Measurements from ENCODE around the gene TNRC18.

TNRC18 gene

GRCh38 chr7:5441840-5442503, 18.3 kb upstream of the TNRC18 start:
- no peaks in the 10 kb centered on the region for H3K27me3 ChIP-seq (ENCODE audit: insufficient read depth, low read length, poor library complexity)
- no peak overlapping the region for H3K4me2 ChIP-seq (ENCODE audit: insufficient read depth, low read length)
- H3K36me3 ChIP-seq (ENCODE audit: insufficient read depth, low read length), result no peaks in the 10 kb centered on the region
- TF ChIP-seq CTCF (IDR thresholded peaks at IDR 0.05; ENCODE audit: borderline replicate concordance, extremely low read depth, low read length, poor library complexity, severe bottlenecking), result no peak
- TF ChIP-seq EZH2 (IDR thresholded peaks at IDR 0.05; ENCODE audit: borderline replicate concordance, low read depth, low read length, severe bottlenecking), result no peak
- ATAC-seq (ENCODE audit: insufficient read depth, low read depth), result no peak
- no peak for DNase-seq
- no peaks in the 10 kb centered on the region; the same call in 1 of the 2 replicates for H4K20me1 ChIP-seq (ENCODE audit: insufficient read depth, low read length)
- no peak overlapping the region for H3K4me3 ChIP-seq (ENCODE audit: low read depth in 1 of 2, low read length in 2 of 2)
- no peaks in the 10 kb centered on the region for H3K79me2 ChIP-seq (ENCODE audit: insufficient read depth, low read length)
- no peak overlapping the region for H3K27ac ChIP-seq (ENCODE audit: low read length)
- H3K4me1 ChIP-seq (ENCODE audit: insufficient read depth, low read length), result no peaks in the 10 kb centered on the region
- H2AFZ ChIP-seq (ENCODE audit: low read depth, low read length), result no peak overlapping the region
- H3K9me3 ChIP-seq (ENCODE audit: insufficient read depth, low read length, severe bottlenecking), result no peaks in the 10 kb centered on the region
- H3K9ac ChIP-seq (ENCODE audit: low read depth, low read length), result no peak overlapping the region

GRCh38 chr7:5439572-5440496, 16.2 kb upstream of the TNRC18 start:
- Histone ChIP-seq H3K4me1 (ENCODE audit: insufficient read depth, low read length) (no peaks in the 10 kb centered on the region), H3K9me3 (ENCODE audit: insufficient read depth, low read length, severe bottlenecking) (no peaks in the 10 kb centered on the region), H2AFZ (ENCODE audit: low read depth, low read length) (no peak overlapping the region), H3K4me3 (ENCODE audit: low read depth in 1 of 2, low read length in 2 of 2) (no peak overlapping the region), H3K36me3 (ENCODE audit: insufficient read depth, low read length) (no peaks in the 10 kb centered on the region), H3K79me2 (ENCODE audit: insufficient read depth, low read length) (no peaks in the 10 kb centered on the region), H3K27me3 (ENCODE audit: insufficient read depth, low read length, poor library complexity) (no peaks in the 10 kb centered on the region), H3K4me2 (ENCODE audit: insufficient read depth, low read length) (no peak overlapping the region), H3K9ac (ENCODE audit: low read depth, low read length) (no peak overlapping the region), H3K27ac (ENCODE audit: low read length) (no peak overlapping the region), H4K20me1 (ENCODE audit: insufficient read depth, low read length) (no peaks in the 10 kb centered on the region; the same call in 1 of the 2 replicates)
- TF ChIP-seq EZH2 (IDR thresholded peaks at IDR 0.05; ENCODE audit: borderline replicate concordance, low read depth, low read length, severe bottlenecking), result no peak
- no peak for TF ChIP-seq CTCF (IDR thresholded peaks at IDR 0.05; ENCODE audit: borderline replicate concordance, extremely low read depth, low read length, poor library complexity, severe bottlenecking)
- DNase-seq (no peak), ATAC-seq (ENCODE audit: insufficient read depth, low read depth) (no peak)

- H4K20me1 ChIP-seq (ENCODE audit: insufficient read depth, low read length), result no peaks in the 10 kb centered on the region; the same call in 1 of the 2 replicates
- H3K36me3 ChIP-seq (ENCODE audit: insufficient read depth, low read length), result no peaks in the 10 kb centered on the region
- H3K9me3 ChIP-seq (ENCODE audit: insufficient read depth, low read length, severe bottlenecking), result no peaks in the 10 kb centered on the region
- H2AFZ ChIP-seq (ENCODE audit: low read depth, low read length), result no peak overlapping the region
- DNase-seq, result no peak
- ATAC-seq (ENCODE audit: insufficient read depth, low read depth), result no peak
- H3K27me3 ChIP-seq (ENCODE audit: insufficient read depth, low read length, poor library complexity), result no peaks in the 10 kb centered on the region
- H3K4me3 ChIP-seq (ENCODE audit: low read depth in 1 of 2, low read length in 2 of 2), result no peak overlapping the region
- no peak for TF ChIP-seq CTCF (IDR thresholded peaks at IDR 0.05; ENCODE audit: borderline replicate concordance, extremely low read depth, low read length, poor library complexity, severe bottlenecking)
- no peak for TF ChIP-seq EZH2 (IDR thresholded peaks at IDR 0.05; ENCODE audit: borderline replicate concordance, low read depth, low read length, severe bottlenecking)
- H3K79me2 ChIP-seq (ENCODE audit: insufficient read depth, low read length), result no peaks in the 10 kb centered on the region
- no peak overlapping the region for H3K9ac ChIP-seq (ENCODE audit: low read depth, low read length)
- no peak overlapping the region for H3K27ac ChIP-seq (ENCODE audit: low read length)
- H3K4me2 ChIP-seq (ENCODE audit: insufficient read depth, low read length), result no peak overlapping the region
- no peaks in the 10 kb centered on the region for H3K4me1 ChIP-seq (ENCODE audit: insufficient read depth, low read length)
These were observed 15.6 kb upstream of the TNRC18 start for GRCh38 chr7:5439209-5439571.

All from DND-41 (cell line).